MM.1S (cell line): Measurements from ENCODE around the gene PTTG1IP.

Experiments
- EZH2 ChIP-seq: fragments of 300-600 bp; sonication (generic); optimal IDR thresholded peaks from 2 replicates; pipeline ENCODE3; 2017; ENCODE audit warnings: low read depth, mild to moderate bottlenecking, antibody characterized with exemption, low read length, mixed read lengths
- TF ChIP-seq, protein P1 (sequence below): fragments of 300-600 bp; sonication (generic); IDR thresholded peaks from 2 replicates; pipeline ENCODE4 v1.5.1; 2016; ENCODE audit warnings: antibody characterized with exemption, low read length, mixed read lengths

DNA sequence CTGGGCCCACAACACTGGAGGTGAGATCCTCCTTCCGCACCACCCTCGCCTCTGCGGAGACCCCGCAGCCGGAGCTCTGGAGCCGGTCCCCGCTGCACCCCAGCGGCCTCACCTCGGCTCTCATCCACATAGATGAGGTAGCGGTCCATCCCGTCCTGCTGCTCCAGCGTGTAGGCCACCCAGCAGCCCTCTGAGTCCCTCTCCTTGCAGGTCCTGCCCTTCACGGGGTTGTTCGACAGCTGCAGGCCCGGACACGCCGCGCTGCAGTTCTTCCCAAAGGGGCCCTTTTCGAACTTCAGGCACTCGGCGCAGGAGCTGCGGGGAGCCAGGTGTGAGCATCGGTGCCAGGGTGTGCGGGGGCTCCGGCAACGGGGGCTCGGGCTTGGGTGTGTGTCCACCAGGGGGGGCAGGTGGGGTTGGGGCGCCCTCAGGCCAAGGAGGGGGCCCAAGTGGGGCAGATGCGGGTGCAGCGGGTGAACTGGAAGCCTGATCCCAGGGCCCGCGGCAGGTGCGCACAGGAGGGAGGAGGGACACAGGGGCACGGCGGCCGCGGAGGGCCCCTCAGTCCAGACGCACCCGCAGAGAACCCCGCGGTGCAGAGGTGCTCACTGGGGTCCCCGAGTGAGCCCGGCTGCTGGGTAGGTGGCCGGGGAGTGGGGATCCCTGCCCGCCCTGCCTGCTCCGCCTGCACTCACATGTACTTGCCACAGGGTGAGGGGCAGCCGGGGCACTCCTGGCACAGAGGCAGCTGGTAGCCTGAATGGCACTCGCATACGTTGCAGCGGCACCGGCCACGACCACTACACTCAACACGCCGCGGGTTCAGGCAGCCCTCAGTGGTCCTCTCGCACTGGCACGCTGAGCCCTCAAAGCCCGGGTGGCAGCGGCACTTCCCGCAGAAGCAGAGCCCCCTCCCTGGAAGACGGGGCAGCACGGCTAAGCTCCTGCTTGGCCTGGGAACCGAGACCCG is 15.4 kb upstream of the PTTG1IP start:
- TF ChIP-seq, protein P1, sequence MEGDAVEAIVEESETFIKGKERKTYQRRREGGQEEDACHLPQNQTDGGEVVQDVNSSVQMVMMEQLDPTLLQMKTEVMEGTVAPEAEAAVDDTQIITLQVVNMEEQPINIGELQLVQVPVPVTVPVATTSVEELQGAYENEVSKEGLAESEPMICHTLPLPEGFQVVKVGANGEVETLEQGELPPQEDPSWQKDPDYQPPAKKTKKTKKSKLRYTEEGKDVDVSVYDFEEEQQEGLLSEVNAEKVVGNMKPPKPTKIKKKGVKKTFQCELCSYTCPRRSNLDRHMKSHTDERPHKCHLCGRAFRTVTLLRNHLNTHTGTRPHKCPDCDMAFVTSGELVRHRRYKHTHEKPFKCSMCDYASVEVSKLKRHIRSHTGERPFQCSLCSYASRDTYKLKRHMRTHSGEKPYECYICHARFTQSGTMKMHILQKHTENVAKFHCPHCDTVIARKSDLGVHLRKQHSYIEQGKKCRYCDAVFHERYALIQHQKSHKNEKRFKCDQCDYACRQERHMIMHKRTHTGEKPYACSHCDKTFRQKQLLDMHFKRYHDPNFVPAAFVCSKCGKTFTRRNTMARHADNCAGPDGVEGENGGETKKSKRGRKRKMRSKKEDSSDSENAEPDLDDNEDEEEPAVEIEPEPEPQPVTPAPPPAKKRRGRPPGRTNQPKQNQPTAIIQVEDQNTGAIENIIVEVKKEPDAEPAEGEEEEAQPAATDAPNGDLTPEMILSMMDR: no peak
- TF ChIP-seq EZH2: no peak
